OCI-LY7 (cell line): ENCODE data around the gene FKBP9.

Experiments
- CTCF ChIP-seq: fragments of 200-600 bp; sonication (generic); conservative IDR thresholded peaks from 2 replicates; pipeline ENCODE4 v1.5.1; 2014; ENCODE audit warnings: mild to moderate bottlenecking, antibody characterized with exemption, low read length, moderate library complexity, mixed read lengths
- EZH2phosphoT487 ChIP-seq: fragments of 200-600 bp; sonication (generic); IDR thresholded peaks from 2 replicates; pipeline ENCODE4 v1.6.1; 2018; ENCODE audit warnings: low read depth, borderline replicate concordance, mild to moderate bottlenecking, mixed run types, antibody characterized with exemption, low read length, moderate library complexity, mixed read lengths

GRCh38 chr7:32957326-32958045 lies at the start of gene FKBP9:
- TF ChIP-seq CTCF (no peak), EZH2phosphoT487 (no peak)
